Skeletal muscle cell (primary cell): ENCODE data around the gene MIER2.

ENCODE experiments used
- DNase-seq: peaks from one replicate; pipeline ENCODE4 v3.0.0-alpha.2; 2010; ENCODE audit warnings: low read depth
- H3K4me3 ChIP-seq: 2 replicates; pipeline ENCODE4 v1.5.1; 2011; ENCODE audit warnings: low read depth, mild to moderate bottlenecking, control low read depth, low read length, moderate library complexity

Gene MIER2

DNA sequence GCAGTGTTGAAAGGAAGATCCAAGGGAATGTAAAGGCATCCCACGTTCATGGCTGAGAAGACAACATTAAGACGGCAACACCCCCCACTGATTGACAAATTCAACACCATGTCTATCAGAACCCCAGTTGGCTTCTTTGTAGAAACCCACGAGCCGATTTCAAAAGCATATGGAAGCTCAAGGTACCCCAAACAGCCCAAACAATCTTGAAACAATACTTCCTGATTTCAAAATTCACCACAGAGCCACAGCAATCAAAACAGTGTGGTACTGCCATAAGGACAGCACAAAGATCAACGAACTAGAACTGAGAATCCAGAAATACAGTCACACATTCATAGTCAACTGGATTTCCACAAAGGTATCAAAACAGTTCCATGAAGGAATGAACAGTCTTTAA lies 6.2 kb downstream of the MIER2 start:
- no peak for DNase-seq
- H3K4me3 ChIP-seq: no peak overlapping the region

DNA sequence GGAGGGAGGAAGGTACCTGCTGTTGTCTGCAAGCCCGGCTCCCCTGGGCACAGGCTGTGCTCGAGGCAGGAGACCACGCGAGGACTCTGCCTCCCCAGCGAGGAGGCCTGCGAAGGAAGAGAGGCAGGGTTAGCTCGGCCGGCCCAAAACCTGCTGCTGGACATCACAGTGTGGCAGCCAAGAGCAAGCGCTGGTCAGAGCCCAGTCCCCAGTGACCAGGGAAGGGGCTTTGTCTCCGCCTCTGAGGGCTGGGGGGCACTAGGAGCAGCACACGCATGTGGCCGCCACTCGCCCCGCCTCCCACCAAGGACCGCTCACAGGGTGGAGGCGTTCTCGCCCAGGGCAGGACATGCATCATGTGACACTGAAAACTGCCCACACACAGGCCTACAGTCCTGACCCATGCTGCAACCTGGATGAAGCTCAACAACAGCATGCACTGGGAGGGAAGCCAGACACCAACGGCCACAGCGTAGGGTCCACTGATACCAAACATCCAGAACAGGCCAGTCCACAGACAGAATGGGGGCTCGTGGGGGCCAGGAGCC lies 8.5 kb downstream of the MIER2 start:
- DNase-seq: no peak
- H3K4me3 ChIP-seq: no peak overlapping the region

DNA sequence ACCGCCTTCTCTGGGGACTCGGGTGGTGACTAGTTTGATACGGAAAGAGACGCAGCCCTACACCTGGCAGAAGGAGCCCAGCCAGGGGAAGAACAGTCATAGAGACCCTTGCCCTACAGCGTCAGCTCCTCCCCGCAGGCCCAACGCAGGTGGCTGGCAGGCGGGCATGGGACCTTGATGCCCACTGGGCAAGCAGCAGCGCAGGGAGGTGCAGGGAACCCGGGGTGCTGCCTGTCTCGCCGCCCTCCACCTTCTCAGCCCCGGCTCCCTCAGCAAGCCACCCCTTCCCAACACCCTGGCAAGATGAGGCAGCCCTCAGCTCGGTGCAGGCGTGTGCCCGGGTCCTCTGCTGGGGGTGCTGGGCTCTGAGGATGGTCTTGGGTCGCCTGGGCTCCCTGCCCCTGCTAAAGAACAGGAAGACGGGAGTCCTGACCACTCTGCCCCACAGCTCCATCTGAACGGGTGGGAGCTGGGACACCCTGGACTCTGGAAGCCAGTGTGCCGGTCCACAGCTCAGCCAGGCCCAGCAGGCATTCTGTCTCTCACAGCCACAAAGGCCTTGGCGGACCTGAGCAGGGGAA lies 9.0 kb downstream of the MIER2 start:
- no peak for DNase-seq
- H3K4me3 ChIP-seq: no peak overlapping the region

DNA sequence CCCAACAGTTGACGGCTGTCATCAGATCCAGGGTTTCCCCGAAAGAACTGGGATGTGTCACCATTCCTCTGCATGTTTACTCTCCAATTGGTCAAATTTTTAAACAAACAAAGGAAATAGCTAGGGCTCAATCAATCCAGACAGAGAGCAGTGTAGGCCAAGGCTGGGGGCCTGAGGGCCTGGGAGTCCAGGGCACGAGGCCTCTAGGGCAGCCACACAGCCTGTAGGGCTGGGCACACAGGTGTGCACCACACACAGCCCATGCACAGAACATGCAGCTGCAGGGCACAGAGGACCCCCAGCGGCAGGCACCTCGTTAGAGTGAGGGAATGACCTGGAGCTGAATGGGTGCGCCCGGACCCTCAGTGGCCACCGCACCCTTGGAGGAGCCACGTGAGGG lies 9.5 kb downstream of the MIER2 start:
- H3K4me3 ChIP-seq: no peak overlapping the region
- no peak for DNase-seq

DNA sequence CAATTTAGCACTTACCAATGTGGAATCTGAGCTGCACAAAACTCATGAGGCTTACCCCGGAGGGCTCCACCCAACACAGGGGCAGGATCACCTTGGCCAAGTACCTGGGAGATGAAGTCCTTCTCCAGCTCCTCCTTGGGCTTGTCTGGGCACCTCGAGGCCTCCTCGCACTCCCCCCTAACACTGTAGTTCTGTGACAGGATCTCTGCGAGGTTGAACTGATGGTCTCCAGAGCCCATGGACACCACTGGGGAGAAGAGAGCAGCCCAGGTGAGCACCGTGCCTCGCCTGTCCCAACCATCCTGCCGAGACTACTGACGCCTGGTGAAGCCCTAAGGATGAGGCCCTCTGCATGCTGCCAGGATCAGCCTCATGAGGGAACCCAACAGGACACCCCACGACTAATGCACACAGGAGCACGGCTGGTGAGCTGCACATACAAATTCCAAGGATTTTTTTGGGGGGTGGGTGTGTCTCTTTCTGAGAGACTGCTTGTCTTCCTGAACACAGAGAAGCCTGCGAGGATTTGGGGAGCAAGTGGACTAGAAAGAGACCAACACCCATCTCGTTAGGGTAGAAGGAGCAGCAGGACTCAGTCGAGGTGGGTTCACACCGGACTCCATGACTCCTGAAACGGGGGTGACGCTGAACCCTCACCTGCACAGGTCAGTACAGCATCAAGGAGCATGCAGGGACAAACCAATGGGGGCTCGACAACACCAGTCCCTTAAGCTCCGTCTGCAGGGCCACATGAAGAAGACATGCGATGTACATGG lies 10.1 kb downstream of the MIER2 start:
- H3K4me3 ChIP-seq: no peak overlapping the region
- no peak for DNase-seq

DNA sequence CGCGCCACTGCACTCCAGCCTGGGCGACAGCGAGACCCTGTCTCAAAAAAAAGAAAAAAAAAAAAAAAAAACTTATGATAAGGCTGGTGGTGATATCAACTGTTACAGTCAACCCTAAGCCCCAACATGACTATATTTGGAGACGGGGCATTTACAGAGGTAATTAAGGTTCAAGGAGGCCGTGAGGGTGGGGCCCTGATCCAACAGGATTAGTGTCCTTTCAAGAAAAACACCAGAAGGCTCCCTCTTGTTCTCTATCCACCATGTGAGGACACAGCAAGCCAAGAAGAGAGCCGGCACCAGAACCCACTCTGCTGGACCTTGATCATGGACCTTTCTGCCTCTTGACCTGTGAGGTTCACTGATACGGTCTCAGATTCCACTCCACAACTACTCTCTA lies 14.1 kb downstream of the MIER2 start:
- H3K4me3 ChIP-seq: no peak overlapping the region
- DNase-seq: no peak

DNA sequence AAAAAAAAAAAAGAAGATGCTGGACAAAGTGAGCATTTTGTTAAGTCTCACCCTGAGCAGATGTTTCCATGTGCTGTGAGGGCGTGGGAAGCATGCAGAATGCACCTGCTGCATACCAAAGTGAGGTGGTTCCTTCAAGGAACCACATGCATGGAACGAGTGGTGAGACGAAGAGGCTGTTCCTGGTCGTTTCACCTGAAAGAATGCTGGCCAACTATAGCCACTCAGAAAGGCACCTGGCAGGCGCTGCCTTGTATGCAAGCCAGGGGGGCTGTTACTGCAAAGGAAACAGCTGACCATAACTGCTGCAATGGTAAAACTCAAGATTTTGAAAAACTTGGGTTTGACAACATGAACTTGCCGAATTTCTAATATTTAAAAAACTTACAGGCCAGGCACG lies 14.7 kb downstream of the MIER2 start:
- no peak for DNase-seq
- H3K4me3 ChIP-seq: no peak overlapping the region

DNA sequence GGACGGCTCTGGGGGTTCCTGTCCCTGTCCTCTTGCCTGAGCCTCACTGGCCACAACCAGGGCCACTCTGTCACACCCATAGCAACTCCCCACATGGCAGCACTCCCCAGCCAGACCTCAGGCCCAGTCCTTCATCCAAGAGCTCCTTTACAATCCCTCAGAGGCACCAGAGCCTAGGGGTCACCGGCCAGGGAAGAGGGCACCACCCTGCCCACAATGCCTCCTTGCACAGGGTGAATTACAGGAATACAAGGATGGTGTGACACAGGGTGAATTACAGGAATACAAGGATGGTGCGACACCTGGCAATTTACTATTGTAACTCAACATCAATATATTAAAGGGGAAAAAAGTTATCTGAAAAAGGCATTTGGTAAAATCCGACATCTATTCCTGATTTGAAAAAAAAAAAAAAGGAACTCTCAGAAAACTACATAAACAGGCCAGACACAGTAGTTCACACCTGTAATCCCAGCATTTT lies 16.5 kb downstream of the MIER2 start:
- DNase-seq: no peak
- H3K4me3 ChIP-seq: no peak overlapping the region

DNA sequence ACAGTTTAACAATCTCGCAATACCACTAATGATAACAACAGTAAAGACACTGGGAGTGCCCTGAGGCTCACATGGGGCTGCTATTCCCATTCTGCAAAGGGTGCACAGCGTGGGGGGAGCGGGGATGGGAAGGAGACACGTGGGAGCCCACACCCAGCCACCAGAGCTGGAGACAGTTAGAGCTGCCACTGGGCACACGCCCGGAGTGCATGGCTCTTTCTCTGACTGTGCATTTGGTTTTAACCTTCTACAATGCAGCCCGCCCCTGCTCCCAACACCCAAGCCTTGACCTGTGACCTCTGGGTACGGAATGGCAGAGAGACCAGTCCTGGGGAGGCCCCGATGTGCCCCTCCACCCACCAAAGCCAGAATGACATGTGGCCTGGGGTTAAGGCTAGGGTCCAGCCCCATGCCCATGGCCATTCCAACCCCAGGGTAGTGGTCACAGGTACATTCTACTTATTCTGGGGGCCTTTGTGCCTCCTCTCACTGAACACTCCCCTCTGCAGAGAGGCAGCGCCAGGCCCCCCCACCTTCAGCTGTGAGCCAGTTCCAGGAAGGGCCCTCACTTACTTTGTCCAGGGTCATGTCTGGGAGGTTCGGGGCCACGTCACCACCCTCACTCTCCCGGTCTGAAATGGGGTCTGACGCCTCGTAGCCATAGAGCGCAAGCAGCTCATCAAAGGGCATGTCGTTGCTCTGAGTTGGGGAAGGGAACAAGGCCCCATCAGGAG lies 17.1 kb downstream of the MIER2 start:
- H3K4me3 ChIP-seq: no peak overlapping the region
- no peak for DNase-seq

DNA sequence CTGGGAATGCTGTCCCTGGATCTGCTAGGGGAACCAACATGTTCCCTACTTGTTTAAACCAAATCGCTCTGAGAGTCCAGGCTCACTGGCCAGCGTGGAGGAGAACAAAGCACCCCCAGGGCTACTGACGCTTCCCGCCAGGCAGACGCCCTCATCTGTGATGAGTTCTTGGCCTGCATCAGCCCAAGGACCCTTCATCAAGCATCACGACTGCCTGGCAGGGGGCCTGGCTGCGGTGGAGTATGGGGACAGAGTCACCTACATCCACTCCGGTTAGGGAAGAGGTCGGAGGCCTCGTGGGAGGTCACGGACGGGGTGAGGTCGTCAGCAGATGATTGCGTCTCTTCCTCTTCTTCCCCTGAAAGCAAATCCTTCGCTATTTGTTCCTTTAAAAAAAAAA lies 17.7 kb downstream of the MIER2 start:
- no peak overlapping the region for H3K4me3 ChIP-seq
- DNase-seq: no peak

DNA sequence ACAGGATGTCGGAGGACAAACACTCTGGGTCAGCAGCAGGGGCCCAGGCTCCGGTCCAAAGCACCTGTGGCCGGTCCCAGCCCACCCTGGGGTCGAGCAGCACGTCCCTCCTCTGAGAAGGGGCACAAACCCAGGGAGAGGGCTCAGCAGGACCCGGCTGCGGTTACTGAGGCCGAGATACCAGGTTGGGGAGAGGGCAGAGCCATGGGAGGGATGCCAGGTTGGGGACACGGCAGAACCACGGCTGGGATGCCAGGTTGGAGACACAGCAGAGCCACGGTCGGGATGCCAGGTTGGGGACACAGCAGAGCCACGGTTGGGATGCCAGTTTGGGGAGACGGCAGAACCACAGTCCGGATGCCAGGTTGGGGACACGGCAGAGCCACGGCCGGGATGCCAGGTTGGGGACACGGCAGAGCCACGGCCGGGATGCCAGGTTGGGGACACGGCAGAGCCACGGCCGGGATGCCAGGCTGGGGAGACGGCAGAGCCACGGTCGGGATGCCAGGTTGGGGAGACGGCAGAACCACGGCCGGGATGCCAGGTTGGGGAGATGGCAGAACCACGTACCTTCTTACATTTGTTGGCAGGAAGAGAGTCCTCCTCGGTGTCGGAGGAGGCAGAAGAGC lies 18.5 kb downstream of the MIER2 start:
- no peak overlapping the region for H3K4me3 ChIP-seq
- no peak for DNase-seq

DNA sequence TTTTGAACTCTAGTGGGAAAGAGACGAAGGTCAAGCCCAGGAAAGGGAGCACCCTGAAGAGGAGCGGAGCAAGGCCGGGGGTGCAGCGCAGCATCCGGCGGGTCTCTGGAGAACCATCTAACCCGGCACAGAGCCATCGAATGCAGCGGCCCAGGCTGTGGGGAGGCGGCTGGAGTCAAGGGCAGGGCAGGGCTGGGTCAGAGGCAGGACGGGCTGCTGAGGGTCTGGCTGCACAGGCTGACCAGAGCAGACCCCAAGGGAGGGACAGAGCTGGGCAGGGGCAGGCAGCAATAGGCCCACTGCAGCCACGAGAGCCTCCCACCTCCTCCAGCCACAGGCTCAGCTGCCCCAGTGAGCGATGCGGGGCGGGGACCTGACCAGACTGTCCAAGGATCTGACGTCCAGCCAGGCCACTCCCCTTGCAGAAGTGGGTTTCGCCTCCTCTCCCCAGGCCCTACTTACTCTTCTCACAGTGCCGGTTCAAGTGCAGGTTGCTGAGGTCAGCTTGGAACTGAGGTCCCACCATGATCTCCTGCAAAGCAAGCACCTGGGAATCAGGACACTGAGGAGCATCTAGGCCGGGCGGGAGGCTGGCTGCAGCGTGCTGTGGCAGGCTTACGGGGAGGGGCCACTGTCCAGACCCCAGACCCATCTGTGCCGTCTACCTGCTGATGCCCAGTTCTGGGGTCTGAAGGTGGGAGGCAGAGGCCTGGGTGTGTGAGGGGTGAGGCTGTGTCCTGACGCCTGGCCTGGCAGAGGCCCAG lies 19.2 kb downstream of the MIER2 start:
- no peak overlapping the region for H3K4me3 ChIP-seq
- DNase-seq: no peak

DNA sequence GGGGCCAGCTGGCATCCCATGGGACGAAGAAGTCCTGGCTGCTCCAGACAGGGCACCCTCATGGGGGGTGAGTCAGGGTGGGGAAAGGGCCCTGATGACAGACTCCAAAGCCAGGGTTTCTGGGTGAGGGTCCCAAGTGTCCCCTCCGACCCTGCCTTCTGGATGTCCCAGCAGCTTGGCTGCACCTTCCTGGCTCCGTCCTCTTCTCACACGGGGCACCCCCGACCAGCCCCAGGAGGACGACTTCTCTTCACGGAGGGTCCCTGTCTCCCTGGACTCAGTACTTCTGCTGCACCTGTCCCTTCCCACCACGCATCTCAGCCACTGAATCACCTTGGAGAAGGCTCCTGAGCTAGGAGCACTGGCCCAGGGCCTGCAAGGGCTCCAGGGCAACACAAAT lies 19.9 kb downstream of the MIER2 start:
- no peak overlapping the region for H3K4me3 ChIP-seq
- DNase-seq: no peak

DNA sequence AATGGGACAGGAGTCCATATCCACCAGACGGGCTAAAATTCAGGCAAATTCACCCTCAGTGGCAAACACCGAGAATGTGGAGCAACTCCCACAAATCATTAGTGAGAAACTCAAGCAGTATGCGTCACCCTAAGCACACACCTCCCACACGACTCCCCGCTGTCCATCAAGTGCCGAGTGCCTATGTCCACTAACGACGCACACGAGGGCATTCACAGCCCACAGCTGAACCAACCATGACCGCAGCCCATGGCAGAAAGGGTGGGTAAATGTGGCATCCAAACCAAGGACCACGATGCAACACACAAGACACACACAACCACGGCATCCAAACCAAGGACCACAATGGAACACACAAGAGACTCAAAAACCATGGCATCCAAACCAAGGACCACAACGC lies 22.0 kb downstream of the MIER2 start:
- DNase-seq: no peak
- H3K4me3 ChIP-seq: no peak overlapping the region

DNA sequence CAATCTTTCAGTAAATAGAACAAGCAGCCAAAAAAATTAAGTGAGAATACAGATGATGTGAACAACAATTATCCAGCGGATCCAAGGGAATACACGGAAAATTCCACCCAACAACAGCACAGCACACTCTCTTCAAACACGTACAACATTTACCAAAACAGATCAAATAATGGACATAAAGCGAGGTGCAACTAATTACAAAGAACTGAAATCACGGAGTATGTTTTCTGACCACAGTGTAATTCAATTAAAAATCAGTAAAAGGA lies 26.2 kb downstream of the MIER2 start:
- no peak overlapping the region for H3K4me3 ChIP-seq
- DNase-seq: no peak

DNA sequence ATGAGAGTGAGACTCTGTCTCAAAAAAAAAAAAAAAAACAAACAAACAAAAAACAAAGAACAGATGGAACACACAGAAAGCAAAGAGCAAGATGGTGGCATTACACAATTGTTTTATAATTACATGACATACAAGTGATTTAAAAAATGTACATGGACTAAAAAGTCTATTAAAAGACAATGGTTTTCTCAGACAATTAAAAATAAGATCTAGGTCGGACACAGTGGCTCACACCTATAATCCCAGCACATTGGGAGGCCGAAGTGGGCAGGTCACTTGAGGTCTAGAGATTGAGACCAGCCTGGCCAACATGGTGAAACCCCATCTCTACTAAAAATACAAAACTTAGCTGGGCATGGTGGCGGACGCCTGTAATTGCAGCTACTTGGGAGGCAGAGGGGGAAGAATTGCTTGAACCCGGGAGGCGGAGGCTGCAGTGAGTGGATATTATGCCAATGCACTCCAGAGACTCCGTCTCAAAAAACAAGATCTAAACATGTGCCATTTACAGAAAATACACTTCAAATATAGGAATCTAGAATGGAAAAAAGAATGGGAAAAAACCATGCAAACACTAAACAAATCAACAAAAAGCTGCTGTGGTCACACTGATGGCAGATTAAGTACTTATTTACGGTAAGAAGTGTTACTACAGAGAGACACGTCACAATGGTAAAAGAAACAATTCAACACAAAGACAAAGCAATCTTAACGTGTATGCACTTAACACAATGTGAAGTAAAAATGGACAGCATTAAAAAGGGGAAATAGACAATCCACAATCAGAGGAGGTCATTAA lies 26.7 kb downstream of the MIER2 start:
- no peak overlapping the region for H3K4me3 ChIP-seq
- DNase-seq: no peak

DNA sequence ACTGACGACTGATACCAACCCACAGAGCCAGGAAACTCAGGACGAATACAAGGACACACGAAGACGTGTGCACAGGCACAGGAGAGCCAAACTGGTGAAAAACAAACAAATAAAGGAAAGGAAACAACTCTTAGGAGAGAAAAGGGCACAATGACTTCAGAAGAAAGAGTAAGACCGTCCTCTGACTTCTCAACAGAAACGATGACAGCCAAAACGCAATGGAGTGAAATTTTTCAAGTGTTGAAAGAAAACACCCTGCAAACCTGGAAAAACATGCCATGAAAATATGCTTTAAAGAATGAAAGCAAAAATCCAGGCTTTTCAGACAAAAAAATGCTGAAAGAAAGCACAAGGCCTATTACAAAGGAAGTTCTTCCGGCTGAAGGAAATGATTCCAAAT lies 28.8 kb downstream of the MIER2 start:
- DNase-seq: no peak
- H3K4me3 ChIP-seq: no peak overlapping the region

DNA sequence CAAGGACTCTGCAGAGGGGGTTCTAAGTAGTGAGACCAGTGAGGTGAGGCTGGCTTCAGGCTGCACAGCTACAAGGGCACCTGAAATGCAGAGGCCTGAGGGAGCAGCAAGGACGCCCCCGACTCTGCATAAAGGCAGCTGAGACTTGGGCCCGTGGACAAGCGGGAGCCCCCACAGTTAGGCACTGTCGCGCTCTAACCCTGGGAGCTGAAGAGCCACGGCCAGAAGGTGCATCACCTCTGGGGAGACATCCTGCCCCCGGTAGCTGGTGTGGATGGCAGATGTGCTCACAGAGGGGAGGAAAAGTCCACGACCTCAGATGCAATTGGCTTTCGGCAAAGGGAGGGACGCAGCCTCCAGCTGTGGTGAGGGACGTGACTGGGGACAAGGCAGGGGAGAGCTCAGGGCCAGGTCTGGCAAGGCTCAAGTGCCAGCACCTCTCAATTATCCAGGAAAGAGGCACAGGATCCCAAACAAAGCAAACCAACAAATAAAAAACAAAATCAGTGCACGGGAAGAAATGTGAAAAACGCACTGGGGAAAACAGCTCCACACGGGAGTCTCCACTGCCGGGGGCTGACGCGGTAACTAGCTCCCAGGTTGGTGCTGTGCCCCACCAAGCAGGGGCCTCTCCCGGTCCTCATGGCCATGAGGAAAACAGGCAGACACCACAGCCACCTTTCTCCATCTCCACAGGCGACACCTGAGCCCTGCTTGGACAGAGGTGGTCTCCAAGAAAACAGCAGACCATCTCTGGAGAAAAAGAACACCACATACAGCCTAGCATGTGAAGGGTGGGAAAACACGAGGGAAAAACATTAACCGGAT lies 30.4 kb downstream of the MIER2 start:
- no peak for DNase-seq
- no peak overlapping the region for H3K4me3 ChIP-seq
